ENCODE data around the gene DYNC1H1.

DYNC1H1 gene

DNA sequence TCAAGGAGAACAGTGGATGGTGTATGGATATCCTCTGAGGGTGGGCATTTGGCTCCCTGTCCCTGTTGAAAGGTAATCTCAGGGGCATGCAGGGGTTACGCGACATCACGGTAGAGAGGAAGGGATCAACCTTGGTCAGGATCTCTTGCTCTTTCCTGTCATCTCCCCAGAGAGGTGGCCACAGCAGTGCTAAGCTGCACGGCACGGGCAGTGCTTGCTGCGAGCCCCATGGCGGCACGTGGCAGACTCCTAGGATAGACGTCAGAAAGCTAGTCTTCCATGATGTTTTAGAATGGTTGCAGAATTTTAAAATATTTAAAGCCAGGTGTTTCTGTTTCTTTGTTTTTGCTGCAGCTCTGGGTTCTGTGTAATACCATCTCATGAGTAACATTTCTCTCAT, 41.0 kb downstream of the DYNC1H1 start:
- DNase-seq, result no peak

GRCh38 chr14:102007916-102008418, 43.6 kb downstream of the DYNC1H1 start:
- no peak for DNase-seq

DNA sequence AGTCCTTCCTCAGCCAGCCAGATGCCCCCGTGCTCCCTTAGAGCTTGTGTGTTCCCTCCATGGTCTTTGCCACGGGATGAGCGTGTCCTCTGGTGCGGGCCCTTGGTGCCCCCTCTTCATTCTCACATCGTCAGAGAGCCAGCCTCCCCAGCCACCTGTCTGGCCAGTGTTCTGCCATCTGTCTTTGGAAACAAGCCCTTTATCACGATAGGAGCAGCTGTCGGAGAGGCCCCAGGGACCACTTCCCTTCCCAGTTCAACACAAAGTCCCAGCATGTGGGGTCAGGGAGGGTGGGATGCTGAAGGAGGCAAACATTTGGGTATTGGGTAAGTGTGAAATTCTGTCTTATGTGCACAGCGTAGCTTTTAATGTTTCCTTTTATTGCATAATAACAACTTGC, 44.5 kb downstream of the DYNC1H1 start:
- no peak for DNase-seq

GRCh38 chr14:102011631-102012030, 47.3 kb downstream of the DYNC1H1 start:
- DNase-seq, result no peak

GRCh38 chr14:102012336-102012735, 48.0 kb downstream of the DYNC1H1 start:
- no peak for DNase-seq

DNA sequence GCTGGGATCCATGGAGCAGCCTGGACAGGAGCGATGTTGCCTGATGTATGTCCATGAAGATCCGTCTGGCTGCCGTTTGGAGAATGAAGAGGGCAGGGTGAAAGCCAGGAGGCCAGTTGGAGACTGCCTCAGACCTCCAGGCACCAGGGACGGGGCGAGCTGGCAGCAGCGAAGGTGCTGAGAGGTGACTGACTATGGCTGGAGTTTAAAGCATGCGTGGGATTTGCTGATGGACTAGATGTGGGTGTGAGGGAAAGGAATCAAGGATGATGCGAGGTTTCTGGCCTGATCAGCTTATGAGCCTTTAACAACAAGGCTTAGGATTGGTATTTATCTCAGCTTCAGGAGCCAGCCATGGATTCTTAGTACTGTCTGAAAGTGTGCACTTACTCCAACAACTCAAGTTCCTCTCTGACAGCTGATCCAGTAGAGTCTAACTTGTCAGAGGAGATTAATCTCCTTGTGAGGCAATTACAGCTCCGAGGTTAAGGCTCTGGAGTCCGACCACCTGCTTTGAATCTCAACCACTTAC, 49.4 kb downstream of the DYNC1H1 start:
- no peak for DNase-seq

- no peak for DNase-seq
These were observed 50.8 kb downstream of the DYNC1H1 start for GRCh38 chr14:102015045-102015685.

DNA sequence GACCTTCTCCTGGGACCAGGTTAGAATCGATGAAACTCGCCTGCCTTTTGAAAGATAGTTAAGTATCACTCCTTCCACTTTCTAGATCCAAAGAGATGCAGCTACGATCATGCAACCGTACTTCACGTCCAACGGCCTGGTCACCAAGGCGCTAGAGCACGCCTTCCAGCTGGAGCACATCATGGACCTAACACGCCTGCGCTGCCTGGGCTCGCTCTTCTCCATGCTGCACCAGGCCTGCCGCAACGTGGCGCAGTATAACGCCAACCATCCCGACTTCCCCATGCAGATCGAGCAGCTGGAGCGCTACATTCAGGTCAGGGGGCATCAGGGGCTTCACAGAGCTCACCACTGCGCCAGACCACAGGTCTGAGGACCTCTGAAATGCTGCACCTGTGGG, 51.4 kb downstream of the DYNC1H1 start:
- DNase-seq, result no peak

DNA sequence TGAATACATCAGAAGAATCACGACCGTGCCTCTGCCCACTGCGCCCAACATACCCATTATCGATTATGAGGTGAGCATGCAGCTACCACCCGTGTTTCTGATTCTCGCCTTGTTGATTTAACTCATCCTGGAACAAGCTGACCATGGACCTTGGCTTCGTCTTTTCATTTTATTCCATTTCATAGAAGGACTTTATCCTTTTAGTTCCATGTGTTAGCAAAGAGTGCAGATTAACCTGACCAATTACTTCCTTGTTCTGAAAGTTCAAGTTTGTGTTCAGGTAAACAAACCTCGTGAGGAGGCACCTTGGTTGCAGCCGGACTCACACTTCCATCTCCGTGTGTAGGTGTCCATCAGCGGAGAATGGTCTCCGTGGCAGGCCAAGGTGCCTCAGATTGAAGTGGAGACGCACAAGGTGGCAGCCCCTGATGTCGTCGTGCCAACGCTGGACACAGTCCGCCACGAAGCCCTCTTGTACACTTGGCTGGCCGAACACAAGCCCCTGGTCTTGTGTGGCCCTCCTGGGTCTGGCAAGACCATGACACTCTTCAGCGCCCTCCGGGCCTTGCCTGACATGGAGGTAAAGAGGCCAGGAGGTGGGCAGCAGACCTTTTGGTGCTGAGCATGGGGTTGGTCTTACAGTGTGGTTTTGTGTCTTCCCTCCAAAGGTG, 52.2 kb downstream of the DYNC1H1 start:
- no peak for DNase-seq

- DNase-seq, result no peak
These were observed 53.9 kb downstream of the DYNC1H1 start for GRCh38 chr14:102018251-102018650.

DNA sequence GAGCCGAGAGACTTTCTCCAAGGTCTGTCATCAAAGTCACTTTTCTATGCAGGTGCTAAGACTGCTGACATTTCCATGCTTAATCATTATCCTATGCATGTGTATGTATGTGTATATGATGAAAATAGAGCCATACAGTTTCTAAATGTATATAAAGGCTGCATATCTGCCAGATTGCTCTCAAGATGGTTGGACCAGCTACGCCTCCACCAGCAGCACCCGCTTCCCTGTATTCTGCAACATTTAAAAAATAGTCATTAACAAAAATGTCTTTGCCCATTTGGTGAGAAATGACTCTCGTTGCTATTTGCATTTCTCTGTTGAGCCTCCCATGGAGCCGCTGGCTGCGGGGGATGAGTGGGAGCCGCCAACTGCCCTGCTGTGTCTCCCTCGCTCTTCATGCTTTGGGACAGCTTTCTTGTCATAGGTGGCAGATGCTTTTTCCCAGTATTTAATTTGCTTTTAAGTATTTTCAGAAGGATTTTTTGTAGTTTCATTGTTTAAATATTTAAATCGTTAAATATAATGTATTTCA, 54.7 kb downstream of the DYNC1H1 start:
- no peak for DNase-seq

DNA sequence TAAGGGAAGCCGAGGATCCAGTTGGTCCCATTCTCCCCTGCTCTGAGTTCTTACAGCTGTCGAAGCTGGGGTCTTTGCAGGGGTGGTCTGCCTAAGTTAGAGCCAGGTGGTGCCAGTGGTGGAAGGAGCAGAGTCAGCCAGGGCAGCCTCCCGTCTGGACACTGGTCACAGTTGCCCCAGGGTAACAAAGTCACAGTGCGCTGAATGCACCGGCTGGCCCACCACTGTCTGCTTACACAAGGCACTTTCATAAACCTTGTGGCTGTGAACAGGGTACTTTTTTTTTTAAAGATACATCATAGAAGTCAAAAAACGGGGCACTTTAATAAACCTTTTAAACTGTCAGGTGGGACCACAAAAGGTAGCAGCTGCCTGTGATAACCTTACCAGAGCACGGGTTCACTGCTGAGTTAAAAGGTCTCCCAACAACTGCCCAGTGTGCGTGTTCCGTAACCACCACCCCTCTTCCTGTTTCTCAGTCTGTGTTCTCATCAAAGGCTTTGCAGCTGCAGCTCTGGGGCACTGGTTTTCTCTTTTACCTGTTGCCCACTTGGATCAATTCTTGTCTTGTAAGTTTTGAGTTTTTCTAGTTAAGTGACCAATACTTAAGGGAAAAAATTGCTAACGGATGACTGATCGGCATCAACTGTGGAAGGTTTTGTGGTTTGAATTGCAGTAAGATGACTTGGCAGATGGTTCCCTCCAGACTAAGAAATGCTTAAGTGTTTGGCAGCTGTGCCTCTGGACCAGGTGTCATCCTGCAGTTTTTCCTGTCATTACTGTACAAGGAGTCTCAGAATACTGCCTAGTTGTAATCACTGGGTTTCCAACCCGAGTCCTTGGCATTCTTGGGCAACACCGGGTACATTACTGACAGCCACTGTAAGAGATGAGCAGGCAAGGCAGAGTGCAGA, 55.9 kb downstream of the DYNC1H1 start:
- no peak for DNase-seq

DNA sequence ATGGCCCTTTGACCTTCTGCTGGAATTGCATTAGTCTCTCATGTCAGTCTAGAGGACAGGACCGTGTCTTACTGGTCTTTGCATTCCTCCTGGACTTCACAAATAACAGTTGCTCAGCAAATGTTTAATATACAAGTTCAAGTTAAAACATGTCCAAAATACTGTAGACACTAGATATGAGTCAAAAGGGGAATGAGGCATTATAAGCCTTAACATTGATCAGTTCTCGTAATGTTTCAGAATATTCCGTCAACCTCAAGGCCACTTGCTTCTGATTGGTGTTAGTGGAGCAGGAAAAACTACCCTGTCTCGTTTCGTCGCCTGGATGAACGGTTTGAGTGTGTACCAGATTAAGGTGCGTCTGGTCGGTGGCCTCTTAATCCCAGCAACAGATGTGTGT, 62.6 kb downstream of the DYNC1H1 start:
- DNase-seq, result no peak

GRCh38 chr14:102027951-102028350, 63.6 kb downstream of the DYNC1H1 start:
- no peak for DNase-seq

DNA sequence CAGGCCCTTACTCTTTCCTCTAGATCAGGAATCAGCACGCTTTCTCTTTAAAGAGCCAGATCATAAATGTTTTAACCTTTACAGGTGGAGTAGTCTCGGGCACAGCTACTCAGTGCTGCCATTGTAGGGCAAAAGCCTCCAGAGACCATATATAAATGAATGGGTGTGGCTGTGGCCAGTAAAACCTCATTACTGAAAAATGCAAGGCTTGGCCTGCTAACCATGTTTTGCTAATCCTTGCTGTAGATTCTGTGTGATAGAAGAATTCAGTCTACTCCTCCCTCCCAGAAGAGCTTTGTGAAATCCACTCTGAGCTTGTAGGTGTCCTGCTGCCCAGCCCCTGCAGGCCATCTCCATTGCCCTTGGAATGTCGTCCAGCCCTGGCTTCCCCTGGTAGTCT, 64.4 kb downstream of the DYNC1H1 start:
- no peak for DNase-seq

DNA sequence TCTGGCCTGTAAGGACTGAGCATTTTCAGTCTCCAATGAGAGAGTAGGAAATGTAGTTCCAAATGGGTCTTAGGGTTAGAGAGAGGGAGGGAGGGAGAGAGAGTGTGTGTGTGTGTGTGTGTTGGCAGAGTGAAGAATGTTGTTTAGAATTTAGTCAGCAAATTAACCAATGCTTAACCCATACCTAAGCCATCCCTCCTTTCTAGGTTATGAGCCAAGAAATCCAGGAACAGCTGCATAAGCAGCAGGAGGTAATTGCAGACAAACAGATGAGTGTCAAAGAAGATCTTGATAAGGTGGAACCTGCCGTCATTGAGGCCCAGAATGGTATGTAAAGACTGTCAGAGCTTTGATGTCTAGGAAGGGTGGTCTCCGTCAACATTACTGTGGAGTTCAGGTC, 65.6 kb downstream of the DYNC1H1 start:
- no peak for DNase-seq

GRCh38 chr14:102033241-102033640, 68.9 kb downstream of the DYNC1H1 start:
- DNase-seq, result no peak

DNA sequence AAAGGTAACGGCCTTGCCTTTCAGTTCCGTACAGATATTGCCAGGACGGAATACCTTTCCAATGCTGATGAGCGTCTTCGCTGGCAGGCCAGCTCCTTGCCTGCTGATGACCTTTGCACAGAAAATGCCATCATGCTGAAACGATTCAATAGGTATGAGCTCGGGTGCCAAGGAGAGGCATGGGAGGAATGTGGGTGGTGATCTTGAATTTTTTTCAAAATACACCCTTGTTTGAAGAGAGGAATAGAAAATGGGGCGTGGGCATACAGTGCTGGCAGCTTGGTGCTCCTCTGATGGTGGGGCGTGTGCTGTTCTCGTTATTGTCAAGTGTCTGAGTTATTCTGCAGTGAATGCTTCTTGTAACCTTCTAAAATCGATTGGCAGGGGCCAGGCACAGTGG, 69.9 kb downstream of the DYNC1H1 start:
- no peak for DNase-seq

GRCh38 chr14:102035914-102036313, 71.5 kb downstream of the DYNC1H1 start:
- no peak for DNase-seq

- no peak for DNase-seq
These were observed 73.3 kb downstream of the DYNC1H1 start for GRCh38 chr14:102037686-102038085.

DNA sequence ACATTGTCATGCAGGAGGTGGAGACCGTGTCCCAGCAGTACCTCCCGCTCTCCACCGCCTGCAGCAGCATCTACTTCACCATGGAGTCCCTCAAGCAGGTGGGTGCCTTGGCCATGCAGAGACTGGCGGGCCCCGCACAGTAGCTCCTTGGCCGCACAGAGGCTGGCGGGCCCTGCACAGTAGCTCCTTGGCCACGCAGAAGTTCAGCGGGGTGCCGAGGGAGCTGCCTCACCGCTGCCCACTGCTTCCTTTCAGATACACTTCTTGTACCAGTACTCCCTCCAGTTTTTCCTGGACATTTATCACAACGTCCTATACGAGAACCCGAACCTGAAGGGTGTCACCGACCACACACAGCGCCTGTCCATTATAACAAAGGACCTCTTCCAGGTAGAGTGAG, 74.8 kb downstream of the DYNC1H1 start:
- DNase-seq, result no peak

GRCh38 chr14:102040153-102040552, 75.8 kb downstream of the DYNC1H1 start:
- DNase-seq, result no peak

DNA sequence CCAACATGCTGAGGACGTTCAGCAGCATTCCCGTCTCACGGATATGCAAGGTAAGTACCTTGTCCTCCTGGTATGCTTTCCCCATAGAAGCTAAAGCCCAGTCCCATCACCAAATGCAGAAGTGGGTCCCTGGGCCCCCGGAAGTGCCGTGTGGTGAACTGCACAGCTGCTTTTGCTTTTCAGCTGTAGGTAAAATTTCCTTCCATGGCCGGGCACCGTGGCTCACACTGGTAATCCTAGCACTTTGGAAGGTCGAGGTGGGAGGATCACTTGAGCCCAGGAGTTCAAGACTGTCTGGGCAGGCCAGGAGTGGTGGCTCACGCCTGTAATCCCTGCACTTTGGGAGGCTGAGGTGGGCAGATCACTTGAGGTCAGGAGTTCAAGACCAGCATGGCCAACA, 78.3 kb downstream of the DYNC1H1 start:
- DNase-seq, result no peak
